OCI-LY7 (cell line): ENCODE measurements around the gene PPP2R5C.

Experiments
- EZH2phosphoT487 ChIP-seq: fragments of 200-600 bp; sonication (generic); IDR thresholded peaks from 2 replicates; pipeline ENCODE4 v1.6.1; 2018; ENCODE audit warnings: low read depth, borderline replicate concordance, mild to moderate bottlenecking, mixed run types, antibody characterized with exemption, low read length, moderate library complexity, mixed read lengths
- TF ChIP-seq, protein P1 (sequence below): fragments of 200-600 bp; sonication (generic); conservative IDR thresholded peaks from 2 replicates; pipeline ENCODE4 v1.5.1; 2014; ENCODE audit warnings: mild to moderate bottlenecking, antibody characterized with exemption, low read length, moderate library complexity, mixed read lengths

- TF ChIP-seq, protein P1, sequence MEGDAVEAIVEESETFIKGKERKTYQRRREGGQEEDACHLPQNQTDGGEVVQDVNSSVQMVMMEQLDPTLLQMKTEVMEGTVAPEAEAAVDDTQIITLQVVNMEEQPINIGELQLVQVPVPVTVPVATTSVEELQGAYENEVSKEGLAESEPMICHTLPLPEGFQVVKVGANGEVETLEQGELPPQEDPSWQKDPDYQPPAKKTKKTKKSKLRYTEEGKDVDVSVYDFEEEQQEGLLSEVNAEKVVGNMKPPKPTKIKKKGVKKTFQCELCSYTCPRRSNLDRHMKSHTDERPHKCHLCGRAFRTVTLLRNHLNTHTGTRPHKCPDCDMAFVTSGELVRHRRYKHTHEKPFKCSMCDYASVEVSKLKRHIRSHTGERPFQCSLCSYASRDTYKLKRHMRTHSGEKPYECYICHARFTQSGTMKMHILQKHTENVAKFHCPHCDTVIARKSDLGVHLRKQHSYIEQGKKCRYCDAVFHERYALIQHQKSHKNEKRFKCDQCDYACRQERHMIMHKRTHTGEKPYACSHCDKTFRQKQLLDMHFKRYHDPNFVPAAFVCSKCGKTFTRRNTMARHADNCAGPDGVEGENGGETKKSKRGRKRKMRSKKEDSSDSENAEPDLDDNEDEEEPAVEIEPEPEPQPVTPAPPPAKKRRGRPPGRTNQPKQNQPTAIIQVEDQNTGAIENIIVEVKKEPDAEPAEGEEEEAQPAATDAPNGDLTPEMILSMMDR = no peak
- no peak for TF ChIP-seq EZH2phosphoT487
Measured at GRCh38 chr14:101830271-101830670, 68.8 kb downstream of the PPP2R5C start.
